Measurements from ENCODE around the gene ABHD13. TPM values are rescaled to one million over a fixed set of nuclear protein-coding genes. Genes with fewer than 3 reads are reported as not detected.
"Not testable (repeated sequence)": the region's sequence is repeated elsewhere in the genome, so short reads cannot be mapped to it uniquely, and the experiment has no call there.

ABHD13 gene
- total RNA-seq, 3 donors from 2014 or later = 6.6 to 7.4 (median 6.7) TPM

DNA sequence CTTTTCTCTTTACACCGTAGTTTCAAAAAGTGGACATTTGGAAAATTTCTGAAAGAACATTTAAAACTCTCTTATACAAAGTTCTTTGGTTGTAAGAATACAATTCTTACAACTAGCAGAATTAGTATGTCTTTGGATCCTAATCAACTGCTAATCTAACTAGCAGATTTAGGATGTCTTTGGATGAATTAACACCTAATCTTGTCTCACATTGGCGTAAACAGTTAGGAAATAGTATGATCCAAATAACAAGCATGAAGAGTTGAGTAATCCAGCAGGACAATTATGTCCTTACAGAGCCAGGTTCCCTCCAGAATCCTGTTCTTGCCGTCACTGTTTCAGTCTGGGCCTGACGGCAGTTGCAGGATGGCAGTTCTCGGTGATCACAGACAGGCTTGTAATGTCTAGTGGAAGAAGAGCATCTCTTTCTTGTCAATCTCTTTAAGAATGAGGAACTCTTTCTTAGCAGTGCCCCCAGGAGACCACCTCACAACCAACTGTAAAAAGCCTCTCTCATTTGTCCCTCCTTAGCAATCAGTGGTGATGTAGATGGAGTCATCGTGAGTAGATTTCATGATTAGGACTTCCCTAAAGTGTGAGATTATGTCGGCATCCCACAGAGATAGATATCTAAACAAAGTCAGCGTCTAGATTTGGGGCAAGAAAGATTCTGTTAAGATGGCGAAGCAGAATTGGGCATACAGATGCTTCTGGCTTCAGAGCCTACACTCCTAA lies 45.6 kb downstream of the ABHD13 start:
- peaks cover 4% of the 10 kb centered on the region for H3K9me3 Mint-ChIP-seq
- no peak overlapping the region for H3K4me3 Mint-ChIP-seq
- ATAC-seq (no peak), DNase-seq (no peak)
- H3K4me1 Mint-ChIP-seq (ENCODE audit: low read depth) = peaks cover 26% of the 10 kb centered on the region
- no peaks in the 10 kb centered on the region for H3K27me3 Mint-ChIP-seq (ENCODE audit: low read depth)
- H3K36me3 Mint-ChIP-seq (ENCODE audit: insufficient read depth) = peaks cover 11% of the 10 kb centered on the region

DNA sequence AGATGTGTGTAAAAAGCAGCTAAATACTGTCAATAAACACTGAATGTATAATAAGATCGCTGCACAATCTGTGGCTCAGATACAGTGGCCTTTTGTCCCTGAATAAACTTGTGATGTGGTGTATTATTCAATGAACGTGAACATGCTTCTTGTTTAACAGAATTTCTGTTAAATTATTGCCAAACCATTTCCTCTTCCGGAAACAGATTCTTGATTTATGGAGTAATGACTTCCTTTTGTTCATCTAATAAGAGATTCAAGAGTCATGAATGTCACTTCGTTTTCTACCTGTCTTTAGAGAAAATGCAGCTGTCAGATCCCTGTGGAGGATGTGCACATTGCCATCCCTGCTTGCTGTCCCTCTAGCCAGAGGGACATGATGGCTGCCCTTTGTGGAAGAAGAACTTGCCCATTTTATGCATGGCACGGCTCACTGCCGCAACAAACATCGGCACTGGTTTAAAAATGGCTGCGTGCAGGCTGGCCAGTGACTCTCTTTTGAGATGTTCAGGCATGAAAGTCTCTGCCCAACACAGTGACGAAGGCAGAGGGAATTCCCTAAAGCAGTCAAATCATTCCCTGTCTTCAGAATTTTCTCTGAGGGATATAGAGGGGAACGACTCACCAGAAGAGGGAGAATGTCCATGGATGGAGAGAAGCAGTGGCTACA lies 48.3 kb downstream of the ABHD13 start:
- peaks cover 4% of the 10 kb centered on the region for H3K9me3 Mint-ChIP-seq
- H3K4me3 Mint-ChIP-seq = peak overlapping the region; percentile 67
- peaks cover 46% of the 10 kb centered on the region for H3K4me1 Mint-ChIP-seq (ENCODE audit: low read depth)
- peaks cover 8% of the 10 kb centered on the region for H3K36me3 Mint-ChIP-seq (ENCODE audit: insufficient read depth)
- ATAC-seq (no peak), DNase-seq (no peak)
- no peaks in the 10 kb centered on the region for H3K27me3 Mint-ChIP-seq (ENCODE audit: low read depth)

- Mint-ChIP-seq H3K4me1 (ENCODE audit: low read depth) (peaks cover 50% of the 10 kb centered on the region), H3K36me3 (ENCODE audit: insufficient read depth) (peaks cover 4% of the 10 kb centered on the region), H3K9me3 (peaks cover 4% of the 10 kb centered on the region), H3K4me3 (no peak overlapping the region), H3K27me3 (ENCODE audit: low read depth) (no peaks in the 10 kb centered on the region)
- no peak for ATAC-seq
- no peak for DNase-seq
Observed at GRCh38 chr13:108267347-108267746, 49.2 kb downstream of the ABHD13 start.

DNA sequence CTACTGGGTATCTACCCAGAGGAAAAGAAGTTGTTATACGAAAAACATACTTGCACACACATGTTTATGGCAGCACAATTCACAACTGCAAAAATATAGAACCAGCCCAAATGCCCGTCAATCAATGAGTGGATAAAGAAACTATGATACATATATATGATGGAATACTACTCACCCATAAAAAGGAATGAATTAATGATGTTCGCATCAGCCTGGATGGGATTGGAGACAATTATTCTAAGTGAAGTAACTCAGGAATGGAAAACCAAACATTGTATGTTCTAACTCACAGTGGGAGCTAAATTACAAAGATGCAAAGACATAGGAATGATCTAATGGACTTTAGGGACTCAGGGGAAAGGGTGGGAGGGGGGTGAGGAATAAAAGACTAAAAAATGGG lies 49.7 kb downstream of the ABHD13 start:
- H3K4me3 Mint-ChIP-seq; H3K36me3 Mint-ChIP-seq (ENCODE audit: insufficient read depth); H3K9me3 Mint-ChIP-seq; H3K27me3 Mint-ChIP-seq (ENCODE audit: low read depth); DNase-seq; ATAC-seq: not testable (repeated sequence)
- H3K4me1 Mint-ChIP-seq (ENCODE audit: low read depth) = peaks cover 51% of the 10 kb centered on the region

- H3K4me3 Mint-ChIP-seq = no peak overlapping the region
- ATAC-seq = peak in 1 of 2 donors; percentile 5
- DNase-seq = no peak
Observed at GRCh38 chr13:108268466-108269112, 50.4 kb downstream of the ABHD13 start.

DNA sequence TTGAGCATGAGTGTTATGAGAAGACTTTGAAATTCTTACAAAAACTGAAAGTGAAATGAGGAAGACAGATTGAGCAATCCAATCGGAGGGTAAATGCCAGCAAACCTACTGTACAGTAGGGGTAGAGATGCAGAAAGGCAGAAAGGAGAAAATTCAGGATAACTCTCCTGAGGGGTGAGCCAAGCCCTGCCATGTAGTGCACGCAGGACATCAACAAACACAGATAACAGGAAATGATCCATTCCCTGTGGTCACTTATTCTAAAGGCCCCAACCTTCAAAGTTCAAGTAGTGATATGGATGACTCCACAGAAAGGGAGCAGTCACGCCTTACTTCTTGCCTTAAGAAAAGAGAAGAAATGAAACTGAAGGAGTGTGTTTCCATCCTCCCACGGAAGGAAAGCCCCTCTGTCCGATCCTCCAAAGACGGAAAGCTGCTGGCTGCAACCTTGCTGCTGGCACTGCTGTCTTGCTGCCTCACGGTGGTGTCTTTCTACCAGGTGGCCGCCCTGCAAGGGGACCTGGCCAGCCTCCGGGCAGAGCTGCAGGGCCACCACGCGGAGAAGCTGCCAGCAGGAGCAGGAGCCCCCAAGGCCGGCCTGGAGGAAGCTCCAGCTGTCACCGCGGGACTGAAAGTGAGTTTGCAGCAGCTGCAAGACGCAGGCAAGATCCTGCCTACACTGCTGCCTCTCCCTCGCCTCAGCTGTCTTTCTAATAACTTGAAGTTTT lies 51.6 kb downstream of the ABHD13 start, which contains the start of gene TNFSF13B:
Gene TNFSF13B, plus strand, starts transcription at position 118 of the 728 bp plus-strand sequence. Its CDS starts 178 bp downstream, at position 296.
- peaks cover 1% of the 10 kb centered on the region for H3K36me3 Mint-ChIP-seq (ENCODE audit: insufficient read depth)
- peak within 1 kb of the TSS; percentile 82 for H3K4me3 Mint-ChIP-seq
- H3K27me3 Mint-ChIP-seq (ENCODE audit: low read depth) = no peaks in the 10 kb centered on the region
- H3K9me3 Mint-ChIP-seq = peaks cover 4% of the 10 kb centered on the region
- peaks cover 51% of the 10 kb centered on the region for H3K4me1 Mint-ChIP-seq (ENCODE audit: low read depth)
- peak; percentile 82 to 87 for ATAC-seq
- DNase-seq = peak; percentile 14

More at GRCh38 chr13:108268466-108269112, 50.4 kb downstream of the ABHD13 start:
- peaks cover 4% of the 10 kb centered on the region for H3K9me3 Mint-ChIP-seq
- H3K4me1 Mint-ChIP-seq (ENCODE audit: low read depth) = peaks cover 51% of the 10 kb centered on the region
- H3K36me3 Mint-ChIP-seq (ENCODE audit: insufficient read depth) = peaks cover 4% of the 10 kb centered on the region
- no peaks in the 10 kb centered on the region for H3K27me3 Mint-ChIP-seq (ENCODE audit: low read depth)

- Mint-ChIP-seq H3K36me3 (ENCODE audit: insufficient read depth) (no peaks in the 10 kb centered on the region), H3K9me3 (peaks cover 4% of the 10 kb centered on the region), H3K4me1 (ENCODE audit: low read depth) (peaks cover 49% of the 10 kb centered on the region), H3K27me3 (ENCODE audit: low read depth) (no peaks in the 10 kb centered on the region), H3K4me3 (peak overlapping the region; percentile 82)
- ATAC-seq = no peak
- no peak for DNase-seq
Observed at GRCh38 chr13:108270442-108270841, 52.2 kb downstream of the ABHD13 start.

GRCh38 chr13:108272333-108272732 lies 54.1 kb downstream of the ABHD13 start:
- Mint-ChIP-seq H3K27me3 (ENCODE audit: low read depth) (no peaks in the 10 kb centered on the region), H3K9me3 (peaks cover 4% of the 10 kb centered on the region), H3K4me1 (ENCODE audit: low read depth) (peaks cover 37% of the 10 kb centered on the region), H3K4me3 (no peak overlapping the region), H3K36me3 (ENCODE audit: insufficient read depth) (no peaks in the 10 kb centered on the region)
- DNase-seq (no peak), ATAC-seq (no peak)

- ATAC-seq (no peak), DNase-seq (no peak)
- Mint-ChIP-seq H3K27me3 (ENCODE audit: low read depth) (no peaks in the 10 kb centered on the region), H3K36me3 (ENCODE audit: insufficient read depth) (no peaks in the 10 kb centered on the region), H3K9me3 (no peaks in the 10 kb centered on the region), H3K4me3 (no peak overlapping the region), H3K4me1 (ENCODE audit: low read depth) (peaks cover 27% of the 10 kb centered on the region)
Observed at GRCh38 chr13:108273429-108274118, 55.4 kb downstream of the ABHD13 start.

- ATAC-seq (no peak), DNase-seq (no peak)
- Mint-ChIP-seq H3K27me3 (ENCODE audit: low read depth) (no peaks in the 10 kb centered on the region), H3K4me3 (no peak overlapping the region), H3K36me3 (ENCODE audit: insufficient read depth) (peaks cover 7% of the 10 kb centered on the region), H3K4me1 (ENCODE audit: low read depth) (peaks cover 17% of the 10 kb centered on the region), H3K9me3 (no peaks in the 10 kb centered on the region)
Observed at GRCh38 chr13:108274718-108275117, 56.5 kb downstream of the ABHD13 start.

DNA sequence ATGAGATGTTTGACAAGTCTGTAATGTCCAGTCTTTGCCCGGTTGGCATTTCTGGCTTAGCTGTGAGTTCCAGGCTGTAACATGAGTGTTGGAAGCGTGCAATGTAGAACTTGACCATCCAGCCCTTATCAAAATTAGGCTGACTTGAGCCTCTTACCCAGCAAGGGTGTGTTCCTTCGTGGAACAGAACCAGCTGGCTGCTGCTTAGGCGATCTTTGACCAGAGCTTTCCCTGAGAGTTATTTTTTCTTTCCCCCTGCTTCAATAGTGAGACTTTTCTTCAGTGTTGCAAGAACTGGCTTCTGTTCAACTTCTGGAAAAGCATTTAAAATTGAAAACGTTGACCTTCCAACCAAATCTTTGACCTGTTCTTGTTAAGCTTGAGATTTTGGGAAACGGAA lies 57.9 kb downstream of the ABHD13 start:
- no peak for ATAC-seq

GRCh38 chr13:108278466-108278865 lies 60.3 kb downstream of the ABHD13 start:
- Mint-ChIP-seq H3K27me3 (ENCODE audit: low read depth) (no peaks in the 10 kb centered on the region), H3K4me1 (ENCODE audit: low read depth) (no peaks in the 10 kb centered on the region), H3K4me3 (no peak overlapping the region), H3K9me3 (no peaks in the 10 kb centered on the region), H3K36me3 (ENCODE audit: insufficient read depth) (peaks cover 10% of the 10 kb centered on the region)
- no peak for ATAC-seq
- DNase-seq = no peak

More for the DNA sequence above, 57.9 kb downstream of the ABHD13 start:
- Mint-ChIP-seq H3K36me3 (ENCODE audit: insufficient read depth) (peaks cover 10% of the 10 kb centered on the region), H3K4me3 (no peak overlapping the region), H3K4me1 (ENCODE audit: low read depth) (peaks cover 5% of the 10 kb centered on the region), H3K27me3 (ENCODE audit: low read depth) (no peaks in the 10 kb centered on the region), H3K9me3 (no peaks in the 10 kb centered on the region)
- DNase-seq = no peak

DNA sequence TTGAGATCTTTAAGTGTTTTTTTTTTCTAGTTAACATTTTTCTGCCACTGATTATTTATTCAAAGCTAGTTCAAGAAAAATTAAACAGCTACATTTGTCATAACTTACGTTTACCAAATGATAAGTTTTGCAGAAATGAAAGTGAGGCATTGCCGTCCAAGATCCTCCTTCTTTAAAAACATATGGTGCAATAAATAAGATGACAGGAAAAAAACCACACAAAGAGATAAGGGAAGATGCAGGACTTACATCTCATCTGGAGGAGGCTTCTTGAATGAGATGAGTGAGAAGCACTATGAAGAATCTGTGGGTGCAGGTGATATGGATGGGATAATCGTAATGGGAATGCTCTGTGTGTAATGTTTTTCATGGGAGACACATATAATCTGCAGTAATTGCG lies 63.7 kb downstream of the ABHD13 start:
- no peak for ATAC-seq
- no peak for DNase-seq
- Mint-ChIP-seq H3K4me1 (ENCODE audit: low read depth) (no peaks in the 10 kb centered on the region), H3K27me3 (ENCODE audit: low read depth) (no peaks in the 10 kb centered on the region), H3K4me3 (no peak overlapping the region), H3K9me3 (no peaks in the 10 kb centered on the region), H3K36me3 (ENCODE audit: insufficient read depth) (peaks cover 10% of the 10 kb centered on the region)
